GM21390 (cell line): ENCODE data around the gene TMEM74B.
"Not testable (repeated sequence)": the region's sequence is repeated elsewhere in the genome, so short reads cannot be mapped to it uniquely, and the experiment has no call there.

Source experiments
- ATAC-seq: cut with Tn5 transposase; IDR thresholded peaks from one replicate; pipeline ENCODE4 v1.9.1; 2021; ENCODE audit not compliant: unreplicated experiment

Gene TMEM74B

GRCh38 chr20:1180949-1181348, 3.8 kb downstream of the TMEM74B start:
- ATAC-seq, result no peak

- no peak for ATAC-seq
Observed at GRCh38 chr20:1178623-1179022, 6.2 kb downstream of the TMEM74B start.

- no peak for ATAC-seq
Observed at GRCh38 chr20:1178103-1178502, 6.7 kb downstream of the TMEM74B start.

- ATAC-seq, result no peak
Observed at GRCh38 chr20:1177680-1178079, 7.1 kb downstream of the TMEM74B start.

GRCh38 chr20:1174787-1175186, 10.0 kb downstream of the TMEM74B start:
- ATAC-seq, result no peak

- ATAC-seq, result no peak
Observed at GRCh38 chr20:1173698-1174097, 11.1 kb downstream of the TMEM74B start.

- no peak for ATAC-seq
Observed at GRCh38 chr20:1171461-1172093, 13.2 kb downstream of the TMEM74B start.

GRCh38 chr20:1169224-1169623, 15.6 kb downstream of the TMEM74B start:
- no peak for ATAC-seq

GRCh38 chr20:1166948-1167720, 17.6 kb downstream of the TMEM74B start:
- no peak for ATAC-seq

GRCh38 chr20:1165941-1166340, 18.8 kb downstream of the TMEM74B start:
- ATAC-seq, result no peak

GRCh38 chr20:1165521-1165920, 19.3 kb downstream of the TMEM74B start:
- no peak for ATAC-seq

GRCh38 chr20:1164871-1165270, 19.9 kb downstream of the TMEM74B start:
- ATAC-seq, result no peak

GRCh38 chr20:1163653-1164052, 21.1 kb downstream of the TMEM74B start:
- no peak for ATAC-seq

GRCh38 chr20:1163105-1163504, 21.7 kb downstream of the TMEM74B start:
- ATAC-seq, result no peak

GRCh38 chr20:1160991-1161390, 23.8 kb downstream of the TMEM74B start:
- ATAC-seq, result no peak

GRCh38 chr20:1160496-1160895, 24.3 kb downstream of the TMEM74B start:
- ATAC-seq, result no peak

- ATAC-seq, result no peak
Observed at GRCh38 chr20:1155342-1155741, 29.4 kb downstream of the TMEM74B start.

- no peak for ATAC-seq
Observed at GRCh38 chr20:1154691-1155090, 30.1 kb downstream of the TMEM74B start.

- ATAC-seq, result no peak
Observed at GRCh38 chr20:1154226-1154625, 30.6 kb downstream of the TMEM74B start.

- no peak for ATAC-seq
Observed at GRCh38 chr20:1150968-1151367, 33.8 kb downstream of the TMEM74B start.

- no peak for ATAC-seq
Observed at GRCh38 chr20:1150218-1150617, 34.6 kb downstream of the TMEM74B start.

GRCh38 chr20:1149812-1150211, 35.0 kb downstream of the TMEM74B start:
- ATAC-seq, result not testable (repeated sequence)

- ATAC-seq, result no peak
Observed at GRCh38 chr20:1146957-1147356, 37.8 kb downstream of the TMEM74B start.
